ENCODE results near the gene DUSP5. TPM values are rescaled to one million over a fixed set of nuclear protein-coding genes. Genes with fewer than 3 reads are reported as not detected.
A peak's percentile ranks its signal among the peaks of the same experiment; 100 is the strongest.

DUSP5 gene
- polyA plus RNA-seq, 2 of the 4 experiments (the other 2 are of a cell fraction): 48.8 to 171 TPM

- TF ChIP-seq BCL3 (IDR thresholded peaks at IDR 0.05) (no peak), RNF2 (IDR thresholded peaks at IDR 0.05; ENCODE audit: borderline replicate concordance, low read depth) (no peak), RFX5 (IDR thresholded peaks at IDR 0.05) (no peak), ZFP36 (IDR thresholded peaks at IDR 0.05; ENCODE audit: borderline replicate concordance, partially characterized antibody) (no peak), POLR2A (IDR thresholded peaks at IDR 0.05; ENCODE audit: low read length) (no peak), HDAC2 (IDR thresholded peaks at IDR 0.05) (no peak), FOXS1 (CRISPR knock-in tag; IDR thresholded peaks at IDR 0.05) (no peak), USF2 (IDR thresholded peaks at IDR 0.05) (no peak), GATA3 (IDR thresholded peaks at IDR 0.05; ENCODE audit: borderline replicate concordance) (no peak)
Observed at GRCh38 chr10:110548002-110548401, 50.3 kb downstream of the DUSP5 start (continued).

- ATAC-seq (no peak), DNase-seq (ENCODE audit: low read depth in 1 of 2, low spot score in 1 of 2) (no peak), FAIRE-seq (no peak)
- TF ChIP-seq CBX8 (IDR thresholded peaks at IDR 0.05) (peak; percentile 80; the same call in 1 of the 2 replicates), RNF2 (IDR thresholded peaks at IDR 0.05; ENCODE audit: borderline replicate concordance, low read depth) (0 out of 2 replicates have a peak, but pooled peaks have one; percentile 63), FOSB (CRISPR knock-in tag; IDR thresholded peaks at IDR 0.05) (no peak), EHMT2 (IDR thresholded peaks at IDR 0.05; ENCODE audit: low read depth) (no peak)
- Histone ChIP-seq H3K27ac (no peak overlapping the region), H3K4me2 (no peak overlapping the region), H3K9me3 (no peaks in the 10 kb centered on the region), H3K4me1 (peaks cover 10% of the 10 kb centered on the region), H3K4me3 (no peak overlapping the region)
- POLR2A ChIA-PET: no interaction called here
- CTCF ChIA-PET: interaction anchor here (1.2 to 4.7 kb wide), 6 partner anchors 8 to 242 kb away, joined by 3 to 65 read pairs (median 7); partner anchors contain the start of gene SMNDC1
- 45% methylated on average over 5 of the region's 5 CpGs for WGBS (ENCODE audit: missing lambda C conversion rate)
Observed at GRCh38 chr10:110549211-110549610, 51.5 kb downstream of the DUSP5 start.

GRCh38 chr10:110553905-110554304 lies 56.2 kb downstream of the DUSP5 start:
- no peak for TF ChIP-seq NR3C1 (IDR thresholded peaks at IDR 0.05)
- TF ChIP-seq MAZ (IDR thresholded peaks at IDR 0.05; ENCODE audit: borderline replicate concordance, low read depth, low read length): no peak
- no peak for TF ChIP-seq JUN (IDR thresholded peaks at IDR 0.05)
- no peak for TF ChIP-seq BHLHE40 (IDR thresholded peaks at IDR 0.05; ENCODE audit: low read depth, low read length)
- TF ChIP-seq RCOR1 (IDR thresholded peaks at IDR 0.05; ENCODE audit: low read depth, low read length): no peak
- no peak for TF ChIP-seq TFCP2L1 (CRISPR knock-in tag; IDR thresholded peaks at IDR 0.05)
- TF ChIP-seq FOSB (CRISPR knock-in tag; IDR thresholded peaks at IDR 0.05): no peak
- no peak for TF ChIP-seq SREBF2 (IDR thresholded peaks at IDR 0.05)
- TF ChIP-seq HMGXB4 (CRISPR knock-in tag; IDR thresholded peaks at IDR 0.05; ENCODE audit: borderline replicate concordance): no peak
- no peak for TF ChIP-seq HDAC2 (IDR thresholded peaks at IDR 0.05)
- FAIRE-seq (no peak), ATAC-seq (no peak), DNase-seq (ENCODE audit: low read depth in 1 of 2, low spot score in 1 of 2) (no peak)
- CTCF ChIA-PET: no interaction called here
- no peak overlapping the region for H3K27ac ChIP-seq
- no peaks in the 10 kb centered on the region for H3K9me3 ChIP-seq
- no peak overlapping the region for H3K4me2 ChIP-seq
- 38% methylated on average over 2 of the region's 2 CpGs for WGBS (ENCODE audit: missing lambda C conversion rate)
- POLR2A ChIA-PET: no interaction called here
- no peaks in the 10 kb centered on the region for H3K4me1 ChIP-seq
- no peak overlapping the region for H3K4me3 ChIP-seq

GRCh38 chr10:110556296-110556695 lies 58.6 kb downstream of the DUSP5 start:
- Histone ChIP-seq H3K4me3 (no peak overlapping the region), H3K27ac (no peak overlapping the region), H3K9me3 (peaks cover 2% of the 10 kb centered on the region; the same call in 1 of the 3 replicates), H3K4me1 (no peaks in the 10 kb centered on the region), H3K4me2 (no peak overlapping the region)
- DNase-seq (ENCODE audit: low read depth in 1 of 2, low spot score in 1 of 2) (no peak), ATAC-seq (no peak), FAIRE-seq (no peak)
- no peak for TF ChIP-seq POLR2A (IDR thresholded peaks at IDR 0.05; ENCODE audit: low read length)
- TF ChIP-seq TFCP2L1 (CRISPR knock-in tag; IDR thresholded peaks at IDR 0.05): no peak
- TF ChIP-seq ZFP36 (IDR thresholded peaks at IDR 0.05; ENCODE audit: borderline replicate concordance, partially characterized antibody): no peak
- ChIA-PET CTCF (no interaction called here), POLR2A (no interaction called here)
- WGBS (ENCODE audit: missing lambda C conversion rate): 25% methylated on average over 1 of the region's 1 CpG

All from A549 (cell line).